ENCODE results near the gene TOPORS.
"Not testable (repeated sequence)": the region's sequence is repeated elsewhere in the genome, so short reads cannot be mapped to it uniquely, and the experiment has no call there.

Gene TOPORS

GRCh38 chr9:32552172-32552872 lies at the start of gene TOPORS, which contains the start of gene SMIM27:
Gene TOPORS, minus strand, starts transcription at chr9:32552586. Its CDS starts 150 bp downstream, at chr9:32552436.
Gene SMIM27, plus strand, starts transcription at chr9:32552327. Its CDS starts 108 bp downstream, at chr9:32552435.
- DNase-seq (ENCODE audit: low read depth, low spot score): peak; percentile 80

- DNase-seq (ENCODE audit: low read depth, low spot score): not testable (repeated sequence)
These were observed 46.6 kb upstream of the TOPORS start for GRCh38 chr9:32599021-32599420.

GRCh38 chr9:32596936-32597335 lies 44.5 kb upstream of the TOPORS start:
- DNase-seq (ENCODE audit: low read depth, low spot score): no peak

GRCh38 chr9:32596096-32596865 lies 43.9 kb upstream of the TOPORS start:
- no peak for DNase-seq (ENCODE audit: low read depth, low spot score)

GRCh38 chr9:32590898-32591297 lies 38.5 kb upstream of the TOPORS start:
- no peak for DNase-seq (ENCODE audit: low read depth, low spot score)

GRCh38 chr9:32590476-32590875 lies 38.1 kb upstream of the TOPORS start:
- no peak for DNase-seq (ENCODE audit: low read depth, low spot score)

GRCh38 chr9:32589083-32589723 lies 36.8 kb upstream of the TOPORS start:
- DNase-seq (ENCODE audit: low read depth, low spot score): peak; percentile 12

- no peak for DNase-seq (ENCODE audit: low read depth, low spot score)
These were observed 35.5 kb upstream of the TOPORS start for GRCh38 chr9:32587901-32588300.

GRCh38 chr9:32584784-32585183 lies 32.4 kb upstream of the TOPORS start:
- no peak for DNase-seq (ENCODE audit: low read depth, low spot score)

- DNase-seq (ENCODE audit: low read depth, low spot score): peak; percentile 33
These were observed 29.2 kb upstream of the TOPORS start for GRCh38 chr9:32581512-32582143.

- DNase-seq (ENCODE audit: low read depth, low spot score): no peak
These were observed 28.4 kb upstream of the TOPORS start for GRCh38 chr9:32580631-32581300.

- DNase-seq (ENCODE audit: low read depth, low spot score): peak; percentile 28
These were observed 27.4 kb upstream of the TOPORS start for GRCh38 chr9:32579706-32580331.

- no peak for DNase-seq (ENCODE audit: low read depth, low spot score)
These were observed 26.6 kb upstream of the TOPORS start for GRCh38 chr9:32578976-32579375.

- no peak for DNase-seq (ENCODE audit: low read depth, low spot score)
These were observed 24.9 kb upstream of the TOPORS start for GRCh38 chr9:32577316-32577715.

GRCh38 chr9:32574858-32575257 lies 22.5 kb upstream of the TOPORS start:
- no peak for DNase-seq (ENCODE audit: low read depth, low spot score)

- DNase-seq (ENCODE audit: low read depth, low spot score): no peak
These were observed 21.4 kb upstream of the TOPORS start for GRCh38 chr9:32573821-32574220.

GRCh38 chr9:32572900-32573523 lies 20.6 kb upstream of the TOPORS start, which contains the start of gene NDUFB6:
Gene NDUFB6, minus strand, starts transcription at chr9:32573159. Its CDS starts 99 bp downstream, at chr9:32573060.
- DNase-seq (ENCODE audit: low read depth, low spot score): peak; percentile 84

GRCh38 chr9:32571969-32572899 lies 19.8 kb upstream of the TOPORS start:
- no peak for DNase-seq (ENCODE audit: low read depth, low spot score)

GRCh38 chr9:32570262-32570661 lies 17.9 kb upstream of the TOPORS start:
- DNase-seq (ENCODE audit: low read depth, low spot score): no peak

All from smooth muscle cell of the brain vasculature (primary cell).